K562 (cell line): Measurements from ENCODE around the gene ECD. TPM values are rescaled to one million over a fixed set of nuclear protein-coding genes. Genes with fewer than 3 reads are reported as not detected.

Source experiments
- ATAC-seq: fragments of 200-7000 bp; cut with Tn5 transposase; 3 replicates; pipeline ENCODE4 v1.9.1; 2020; ENCODE audit warnings: moderate library complexity
- BruUV-seq: library from RNA; stranded (reverse); fragments of 400-500 nt; replicated peaks from 2 replicates; lab custom pipeline; 2021; lab: Mats Ljungman, UMichigan
- CTCF ChIA-PET: fragments of 300-600 bp; formaldehyde crosslinking; extraction: SDS; loops from one replicate; lab custom pipeline; 2021; ENCODE audit warnings: low intra/inter-chr PET ratio; lab: Yijun Ruan, JAX
- POLR2A ChIA-PET: fragments of 300-600, 350-650 bp; sonication (Branson Sonifier 250); formaldehyde crosslinking; extraction: SDS; loops from one replicate; lab custom pipeline; 2021; ENCODE audit warnings: antibody characterized with exemption, inconsistent platforms; lab: Yijun Ruan, JAX
- DNase-seq, 4 experiments: peaks; one replicate each; pipeline versions ENCODE4 v3.0.0 to v3.0.0-alpha.2; 2011 to 2018; ENCODE audit warnings: low spot score in 3 of 4, mixed read lengths in 3 of 4; ENCODE audit errors: extremely low read depth in 1 of 4
- FAIRE-seq: peaks from 2 replicates; lab custom pipeline; 2011; peaks lifted over from hg19 to GRCh38; lab: Jason Lieb, UNC
- H2AFZ ChIP-seq: 2 replicates; pipeline ENCODE4 v1.6.0; 2011; ENCODE audit warnings: low read depth, low read length, control low read depth, inconsistent platforms
- H3K27ac ChIP-seq: fragments of 200-600 bp; 3 replicates; pipeline ENCODE4 v1.8.0; 2011; ENCODE audit warnings: low read depth, mild to moderate bottlenecking, control low read depth, inconsistent platforms, low read length, moderate library complexity, mixed read lengths; ENCODE audit errors: extremely low read depth
- H3K27me3 ChIP-seq, 2 experiments: fragments of 300-600 bp in 1 of 2; 2 replicates in 1 of 2; 3 replicates in 1 of 2; pipeline versions ENCODE4 v1.6.0 to v1.8.0; 2011; ENCODE audit warnings: inconsistent platforms in 2 of 2, low read length in 2 of 2, mild to moderate bottlenecking in 1 of 2, mixed read lengths in 1 of 2, moderate library complexity in 1 of 2; ENCODE audit not compliant: control insufficient read depth in 2 of 2, insufficient read depth in 2 of 2
- H3K36me3 ChIP-seq: fragments of 300-600 bp; 3 replicates; pipeline ENCODE4 v1.8.0; 2011; ENCODE audit warnings: mild to moderate bottlenecking, low read length, inconsistent platforms; ENCODE audit not compliant: control insufficient read depth, insufficient read depth
- H3K4me1 ChIP-seq, 2 experiments: fragments of 200-600 bp in 1 of 2; replicated peaks in 1 of 2; 2 replicates in 1 of 2; 3 replicates in 1 of 2; pipeline versions ENCODE4 v1.5.1 to v1.8.0; 2011; ENCODE audit warnings: inconsistent platforms in 2 of 2, low read length in 2 of 2, mild to moderate bottlenecking in 1 of 2, mixed read lengths in 1 of 2, moderate library complexity in 1 of 2; ENCODE audit not compliant: control insufficient read depth in 2 of 2, insufficient read depth in 2 of 2
- H3K4me2 ChIP-seq: 2 replicates; pipeline ENCODE4 v1.6.1; 2011; ENCODE audit warnings: low read length, control low read depth, inconsistent platforms, mixed read lengths; ENCODE audit not compliant: insufficient read depth
- H3K4me3 ChIP-seq: fragments of 200-600 bp; sonication (generic), shearing (Covaris generic); 2 replicates; pipeline ENCODE4 v1.5.1; 2016; ENCODE audit warnings: control low read depth, inconsistent platforms
- H3K79me2 ChIP-seq: fragments of 200-600 bp; 3 replicates; pipeline ENCODE4 v1.8.0; 2011; ENCODE audit warnings: low read length, inconsistent platforms; ENCODE audit not compliant: control insufficient read depth, insufficient read depth
- H3K9ac ChIP-seq, 2 experiments: 2 replicates each; pipeline versions ENCODE4 v1.6.0 to v1.6.1; 2011; ENCODE audit warnings: low read depth in 2 of 2, low read length in 2 of 2, control low read depth in 1 of 2, inconsistent platforms in 1 of 2, mild to moderate bottlenecking in 1 of 2, mixed read lengths in 1 of 2; ENCODE audit not compliant: insufficient read depth in 1 of 2
- H3K9me1 ChIP-seq: one replicate; pipeline ENCODE4 v1.6.0; 2011; ENCODE audit warnings: inconsistent platforms, mild to moderate bottlenecking, low read length, moderate library complexity; ENCODE audit not compliant: control insufficient read depth, insufficient read depth
- H3K9me3 ChIP-seq: replicated peaks from 2 replicates; pipeline ENCODE4 v1.5.1; 2011; ENCODE audit warnings: low read depth, low read length, inconsistent platforms; ENCODE audit not compliant: control insufficient read depth, insufficient read depth
- H4K20me1 ChIP-seq: replicated peaks from 2 replicates; pipeline ENCODE4 v1.6.1; 2011; ENCODE audit warnings: low read length, inconsistent platforms, mixed read lengths; ENCODE audit not compliant: control insufficient read depth, insufficient read depth
- FUS ChIP-seq: fragments of 200-400 bp; formaldehyde crosslinking; optimal IDR thresholded peaks from 2 replicates; pipeline ENCODE3; 2017; ENCODE audit warnings: low read depth, low read length
- GATAD2B ChIP-seq: fragments of 450-650 bp; IDR thresholded peaks from 2 replicates; pipeline ENCODE4 v1.6.1; 2017; ENCODE audit warnings: mild to moderate bottlenecking, borderline replicate concordance
- JUND ChIP-seq, 2 experiments: IDR thresholded peaks; 2 replicates in 1 of 2; 3 replicates in 1 of 2; pipeline ENCODE4 v1.6.1; 2011; ENCODE audit warnings: borderline replicate concordance in 2 of 2, low read depth in 2 of 2, low read length in 2 of 2, improper control_type of control experiment in 1 of 2, missing biosample characterization in 1 of 2, missing genetic modification characterization in 1 of 2, missing genetic modification reagents in 1 of 2
- MAFF ChIP-seq: IDR thresholded peaks from 2 replicates; pipeline ENCODE4 v1.6.1; 2012; ENCODE audit warnings: low read length, improper control_type of control experiment
- MAZ ChIP-seq, 2 experiments: fragments of 450-650 bp in 1 of 2; sonication (generic) in 1 of 2; formaldehyde crosslinking; IDR thresholded peaks in 1 of 2; conservative IDR thresholded peaks in 1 of 2; 2 replicates each; pipeline versions ENCODE4 v1.4.0 to v1.5.0; 2020; ENCODE audit warnings: mild to moderate bottlenecking in 1 of 2, missing genetic modification reagents in 1 of 2
- NFE2 ChIP-seq: IDR thresholded peaks from 2 replicates; pipeline ENCODE4 v1.6.1; 2014; ENCODE audit warnings: antibody characterized with exemption, low read depth
- RBM25 ChIP-seq: fragments of 200-400 bp; formaldehyde crosslinking; IDR thresholded peaks from 2 replicates; pipeline ENCODE4 v1.6.1; 2018; ENCODE audit warnings: low read length, low read depth, moderate library complexity; ENCODE audit not compliant: severe bottlenecking
- RNF2 ChIP-seq: sonication (generic); IDR thresholded peaks from 2 replicates; pipeline ENCODE4 v1.6.1; 2016
- SMARCE1 ChIP-seq: fragments of 450-650 bp; IDR thresholded peaks from 2 replicates; pipeline ENCODE4 v1.7.1; 2016; ENCODE audit warnings: mild to moderate bottlenecking
- TEAD1 ChIP-seq, 2 experiments: fragments of 450-650 bp in 1 of 2; sonication (generic) in 1 of 2; formaldehyde crosslinking; IDR thresholded peaks; 2 replicates each; pipeline versions ENCODE4 v1.4.0 to v1.8.0; 2020 to 2022; ENCODE audit warnings: mild to moderate bottlenecking in 2 of 2, missing genetic modification reagents in 1 of 2
- TFAM ChIP-seq: fragments of 250-450 bp; sonication (Bioruptor Pico); conservative IDR thresholded peaks from 2 replicates; pipeline ENCODE4 v1.5.0; 2021; ENCODE audit warnings: mild to moderate bottlenecking, moderate library complexity
- ZEB2 ChIP-seq: fragments of 450-650 bp; IDR thresholded peaks from 2 replicates; pipeline ENCODE4 v1.6.1; 2016
- ZNF140 ChIP-seq: fragments of 250-450 bp; sonication (Bioruptor Pico); IDR thresholded peaks from 2 replicates; pipeline ENCODE4 v1.8.0; 2021; ENCODE audit warnings: moderate library complexity, mild to moderate bottlenecking, inconsistent platforms
- ZNF217 ChIP-seq: sonication (generic); formaldehyde crosslinking; IDR thresholded peaks from 2 replicates; pipeline ENCODE4 v1.8.0; 2022; ENCODE audit warnings: mild to moderate bottlenecking, missing genetic modification reagents
- ZNF324 ChIP-seq: fragments of 250-450 bp; sonication (Bioruptor Pico); IDR thresholded peaks from 2 replicates; pipeline ENCODE4 v1.4.0; 2020; ENCODE audit warnings: mild to moderate bottlenecking
- ZNF780A ChIP-seq: fragments of 250-450 bp; sonication (Bioruptor Pico); IDR thresholded peaks from 2 replicates; pipeline ENCODE4 v1.5.0; 2021; ENCODE audit warnings: mild to moderate bottlenecking
- ZNF79 ChIP-seq: fragments of 250-450 bp; sonication (Bioruptor Pico); IDR thresholded peaks from 2 replicates; pipeline ENCODE4 v1.4.0; 2020; ENCODE audit warnings: low read depth, mild to moderate bottlenecking, moderate library complexity
- WGBS: fragments of 100-300 bp; shearing (Covaris generic); methylation state at CpG from one replicate; pipeline ENCODE4 v1.1.6; 2016; ENCODE audit warnings: low coverage, mixed read lengths; ENCODE audit not compliant: insufficient coverage; ENCODE audit errors: missing lambda C conversion rate; 5-methylcytosine and 5-hydroxymethylcytosine counted together
- in situ Hi-C: fragments of 300-500 bp; cut with MboI; formaldehyde crosslinking; loops from 4 replicates; pipeline ENCODE4 v1.15.0; 2018; ENCODE audit warnings: inconsistent platforms, mixed read lengths
- intact Hi-C: fragments of 100-400 bp; cut with micrococcal nuclease; formaldehyde crosslinking; loops from 2 replicates; pipeline ENCODE4 v1.14.2; 2022
- polyA plus RNA-seq, 8 experiments: library from polyadenylated mRNA; depleted of rRNA in 4 of 8; stranded (reverse) in 5 of 8; unstranded in 3 of 8; fragments of >200 nt; fragmentation: Nextera tagmentation in 2 of 8; fragmentation: Illumina TruSeq in 1 of 8; extraction: Ambion mirVana in 2 of 8; extraction: Trizol in 1 of 8; gene quantifications; 2 replicates each; pipeline versions ENCODE4 v1.2.1 to v1.2.3, GENCODE V29; 2011 to 2014; ENCODE audit warnings: inconsistent platforms in 1 of 8, missing spikeins in 1 of 8
- total RNA-seq, 7 experiments: library from RNA; depleted of rRNA in 6 of 7; stranded (reverse); fragments of >200 nt in 6 of 7; fragmentation: Illumina TruSeq in 2 of 7; extraction: Trizol in 2 of 7; gene quantifications; 2 replicates each; pipeline versions ENCODE4 v1.2.1 to v1.2.3, GENCODE V29; 2011 to 2021; ENCODE audit warnings: low replicate concordance in 1 of 7
- TF ChIP-seq, protein P1 (sequence below): IDR thresholded peaks from 2 replicates; pipeline ENCODE4 v1.6.1; 2011; ENCODE audit not compliant: insufficient read length; ENCODE audit errors: extremely low read depth
- TF ChIP-seq, protein P2 (sequence below): IDR thresholded peaks from 2 replicates; pipeline ENCODE4 v1.6.1; 2011; ENCODE audit warnings: borderline replicate concordance, low read depth, mild to moderate bottlenecking, moderate library complexity, low read length; ENCODE audit not compliant: insufficient read depth, poor library complexity, severe bottlenecking

The ECD gene
- total and polyA plus RNA-seq, 9 of the 15 experiments (the other 6 are each of a cell fraction or from before 2014, with no cell fraction given), result 33.5 to 79.9 (median 53.2) TPM

- intact Hi-C loops (no loop called here), in situ Hi-C loops (no loop called here)
- CTCF ChIA-PET, result no interaction called here
- H3K27ac ChIP-seq, result no peak overlapping the region
- FAIRE-seq (no peak), DNase-seq (no peak), ATAC-seq (no peak)
- 75% methylated on average over 4 of the region's 4 CpGs for WGBS
- H3K4me3 ChIP-seq, result no peak overlapping the region
- no peak overlapping the region for H3K9ac ChIP-seq
- H4K20me1 ChIP-seq, result no peaks in the 10 kb centered on the region
- H2AFZ ChIP-seq, result no peak overlapping the region
- H3K36me3 ChIP-seq, result peaks cover 39% of the 10 kb centered on the region
- H3K4me1 ChIP-seq, result peaks cover 0 to 7% of the 10 kb centered on the region in 2 experiments; a peak in 2 of 5 replicates
- no peaks in the 10 kb centered on the region for H3K79me2 ChIP-seq
- H3K27me3 ChIP-seq, result no peaks in the 10 kb centered on the region
- H3K4me2 ChIP-seq, result no peak overlapping the region
- H3K9me1 ChIP-seq, result no peaks in the 10 kb centered on the region
- BruUV-seq, result no TSS peak
- POLR2A ChIA-PET, result interaction anchor here (1.1 kb wide), 2 partner anchors 15 kb away, joined by 3 read pairs; no protein-coding TSS in a partner anchor
- no peaks in the 10 kb centered on the region for H3K9me3 ChIP-seq
- TF ChIP-seq TEAD1 (CRISPR knock-in tag; IDR thresholded peaks at IDR 0.05) (no peak), RNF2 (no peak), MAZ (CRISPR knock-in tag; conservative IDR thresholded peaks at IDR 0.05 in 1 of 2, IDR thresholded peaks at IDR 0.05 in 1 of 2) (no peak), ZNF217 (CRISPR knock-in tag) (no peak), TFAM (no peak), ZNF324 (CRISPR knock-in tag) (no peak), MAFF (no peak), JUND (IDR thresholded peaks at IDR 0.05; ENCODE audit: borderline replicate concordance, low read depth, low read length) (no peak), JUND (tag; IDR thresholded peaks at IDR 0.05; ENCODE audit: borderline replicate concordance, low read depth, low read length) (no peak), NFE2 (no peak), RBM25 (no peak), ZNF140 (CRISPR knock-in tag) (no peak), SMARCE1 (no peak), GATAD2B (no peak), ZNF780A (CRISPR knock-in tag) (no peak), ZEB2 (no peak), FUS (no peak), ZNF79 (CRISPR knock-in tag) (no peak)
- TF ChIP-seq, protein P1, sequence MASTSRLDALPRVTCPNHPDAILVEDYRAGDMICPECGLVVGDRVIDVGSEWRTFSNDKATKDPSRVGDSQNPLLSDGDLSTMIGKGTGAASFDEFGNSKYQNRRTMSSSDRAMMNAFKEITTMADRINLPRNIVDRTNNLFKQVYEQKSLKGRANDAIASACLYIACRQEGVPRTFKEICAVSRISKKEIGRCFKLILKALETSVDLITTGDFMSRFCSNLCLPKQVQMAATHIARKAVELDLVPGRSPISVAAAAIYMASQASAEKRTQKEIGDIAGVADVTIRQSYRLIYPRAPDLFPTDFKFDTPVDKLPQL, result no peak
- TF ChIP-seq, protein P2, sequence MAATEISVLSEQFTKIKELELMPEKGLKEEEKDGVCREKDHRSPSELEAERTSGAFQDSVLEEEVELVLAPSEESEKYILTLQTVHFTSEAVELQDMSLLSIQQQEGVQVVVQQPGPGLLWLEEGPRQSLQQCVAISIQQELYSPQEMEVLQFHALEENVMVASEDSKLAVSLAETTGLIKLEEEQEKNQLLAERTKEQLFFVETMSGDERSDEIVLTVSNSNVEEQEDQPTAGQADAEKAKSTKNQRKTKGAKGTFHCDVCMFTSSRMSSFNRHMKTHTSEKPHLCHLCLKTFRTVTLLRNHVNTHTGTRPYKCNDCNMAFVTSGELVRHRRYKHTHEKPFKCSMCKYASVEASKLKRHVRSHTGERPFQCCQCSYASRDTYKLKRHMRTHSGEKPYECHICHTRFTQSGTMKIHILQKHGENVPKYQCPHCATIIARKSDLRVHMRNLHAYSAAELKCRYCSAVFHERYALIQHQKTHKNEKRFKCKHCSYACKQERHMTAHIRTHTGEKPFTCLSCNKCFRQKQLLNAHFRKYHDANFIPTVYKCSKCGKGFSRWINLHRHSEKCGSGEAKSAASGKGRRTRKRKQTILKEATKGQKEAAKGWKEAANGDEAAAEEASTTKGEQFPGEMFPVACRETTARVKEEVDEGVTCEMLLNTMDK, result no peak
These were observed 47.9 kb downstream of the ECD start for GRCh38 chr10:73119952-73120351.
